ENCODE results near the gene NTRK3. TPM values are rescaled to one million over a fixed set of nuclear protein-coding genes. Genes with fewer than 3 reads are reported as not detected.

The NTRK3 gene
- total and polyA plus RNA-seq, 8 donors = 4.1 to 9.8 (median 7.4) TPM

- Histone ChIP-seq H3K36me3 (no peaks in the 10 kb centered on the region), H3K4me3 (no peak overlapping the region), H3K9me3 (no peaks in the 10 kb centered on the region), H3K27me3 (peaks cover 0 to 39% of the 10 kb centered on the region in 2 donors), H3K4me1 (peaks cover 0 to 4% of the 10 kb centered on the region in 2 donors), H3K27ac (no peak overlapping the region)
- ATAC-seq (no peak), DNase-seq (no peak)
- intact Hi-C loops (cut with DNase I) = no loop called here
- TF ChIP-seq CTCF (IDR thresholded peaks at IDR 0.05) = no peak
Measured at GRCh38 chr15:88246081-88246480, 10.5 kb downstream of the NTRK3 start.

DNA sequence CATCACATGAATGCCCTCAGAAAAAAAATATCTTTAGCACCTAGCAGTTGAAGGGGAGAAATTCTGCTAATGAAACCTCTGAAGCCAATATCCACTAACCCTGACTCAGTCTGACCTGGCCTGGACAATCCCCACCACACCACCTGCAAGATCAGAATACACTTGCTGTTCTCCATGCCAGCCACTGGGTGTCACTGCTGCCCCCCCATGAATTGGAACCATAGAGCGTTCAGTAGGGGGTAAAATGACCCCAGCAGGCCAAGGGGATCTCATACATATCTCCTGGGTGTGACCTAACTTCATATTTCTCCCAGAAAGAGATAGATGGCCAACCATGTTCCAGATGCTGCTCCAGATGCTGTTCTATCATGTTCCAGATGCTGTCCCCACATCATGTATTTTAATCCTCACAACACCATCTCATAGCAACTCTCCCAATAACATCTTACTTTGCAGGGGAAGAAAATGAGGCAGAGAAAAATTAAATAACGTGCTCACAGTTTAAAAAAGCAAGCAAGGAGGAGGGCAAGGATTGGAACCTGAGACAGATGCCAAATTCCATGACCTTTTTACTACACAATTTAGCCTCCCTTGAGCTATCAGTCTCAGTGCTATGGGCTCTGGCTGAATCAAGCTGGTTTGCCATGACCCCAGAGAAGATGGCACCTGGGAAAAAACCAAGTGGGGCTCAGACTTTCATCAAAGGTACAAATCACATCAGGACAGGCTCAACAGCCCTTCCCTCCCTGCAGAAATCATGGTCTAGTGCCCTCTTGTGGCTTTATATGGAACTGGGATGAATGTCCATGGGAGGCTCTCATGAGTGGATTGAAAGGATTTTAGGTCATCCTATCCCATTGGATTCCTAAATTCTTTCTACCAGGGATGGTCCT lies 12.4 kb downstream of the NTRK3 start:
- ATAC-seq = peak; percentile 52
- intact Hi-C loops (cut with DNase I) = no loop called here
- peaks cover 0 to 4% of the 10 kb centered on the region in 2 donors for H3K4me1 ChIP-seq

DNA sequence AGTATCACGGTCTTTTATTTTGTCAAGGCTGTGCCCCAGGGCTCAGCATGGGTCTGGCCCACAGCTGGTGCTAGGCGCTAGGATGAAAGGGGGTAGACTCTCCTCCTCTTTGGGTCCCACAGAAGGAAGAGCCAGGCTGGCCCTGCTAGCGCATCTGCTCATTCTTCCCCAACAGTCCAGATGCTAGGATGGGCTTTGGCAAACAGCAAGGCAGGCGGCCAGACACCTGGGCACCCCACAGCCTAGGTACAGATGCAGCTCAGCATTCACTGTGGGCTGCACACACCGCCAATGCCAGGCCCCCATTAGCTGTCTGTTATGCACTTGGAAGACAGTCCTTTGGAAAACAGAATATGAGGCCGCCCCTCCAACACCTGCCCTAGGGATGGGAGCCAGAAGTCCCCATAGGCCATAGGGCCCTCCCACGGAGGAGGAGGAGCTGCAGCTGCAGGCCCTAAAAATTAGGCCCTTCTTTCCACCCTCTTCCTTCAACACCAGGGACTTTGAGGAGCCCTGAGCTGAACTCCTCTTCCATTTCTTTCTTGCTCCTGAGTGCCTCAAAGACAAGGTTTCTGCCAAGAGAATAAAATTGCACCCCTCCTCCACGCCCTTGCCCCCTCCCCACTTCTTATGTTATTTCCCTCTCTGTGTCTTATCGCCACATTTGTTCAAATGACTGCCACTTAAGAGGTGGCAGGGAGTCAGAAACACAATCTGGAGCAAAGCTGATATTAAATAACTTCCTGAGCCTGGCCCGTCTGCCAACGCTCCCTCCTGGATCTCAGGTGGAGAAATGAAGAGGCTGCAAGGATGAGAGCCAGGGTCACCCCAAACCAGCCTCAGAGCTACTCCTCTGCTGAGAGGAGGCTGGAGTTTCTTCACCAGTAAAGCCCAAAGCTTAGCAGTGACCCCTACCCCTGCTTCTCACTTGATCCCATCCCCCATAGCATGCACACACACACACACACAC lies 13.7 kb downstream of the NTRK3 start:
- ATAC-seq (no peak), DNase-seq (no peak)
- Histone ChIP-seq H3K27ac (no peak overlapping the region), H3K27me3 (peaks cover 0 to 28% of the 10 kb centered on the region in 2 donors), H3K4me1 (peaks cover 0 to 4% of the 10 kb centered on the region in 2 donors), H3K4me3 (no peak overlapping the region), H3K36me3 (no peaks in the 10 kb centered on the region), H3K9me3 (no peaks in the 10 kb centered on the region)
- intact Hi-C loops (cut with DNase I) = no loop called here
- TF ChIP-seq CTCF (IDR thresholded peaks at IDR 0.05) = no peak

More for the DNA sequence above, 12.4 kb downstream of the NTRK3 start:
- Histone ChIP-seq H3K9me3 (no peaks in the 10 kb centered on the region), H3K27ac (no peak overlapping the region), H3K4me3 (no peak overlapping the region), H3K36me3 (no peaks in the 10 kb centered on the region), H3K27me3 (peaks cover 0 to 30% of the 10 kb centered on the region in 2 donors)
- peak; percentile 46 to 47 for TF ChIP-seq CTCF (IDR thresholded peaks at IDR 0.05)
- DNase-seq = no peak

GRCh38 chr15:88241461-88241860 lies 15.1 kb downstream of the NTRK3 start:
- H3K4me3 ChIP-seq = no peak overlapping the region
- ATAC-seq = no peak
- H3K27me3 ChIP-seq = peaks cover 0 to 17% of the 10 kb centered on the region in 2 donors
- H3K27ac ChIP-seq = no peak overlapping the region
- no peaks in the 10 kb centered on the region for H3K36me3 ChIP-seq
- no peak for TF ChIP-seq CTCF (IDR thresholded peaks at IDR 0.05)
- H3K9me3 ChIP-seq = no peaks in the 10 kb centered on the region
- intact Hi-C loops (cut with DNase I) = no loop called here
- H3K4me1 ChIP-seq = peaks cover 0 to under 1% of the 10 kb centered on the region in 2 donors
- DNase-seq = no peak
